ENCODE measurements around the gene MAGIX.

- TF ChIP-seq JUN (CRISPR knock-in tag; IDR thresholded peaks at IDR 0.05) (no peak), CTCF (IDR thresholded peaks at IDR 0.05) (no peak), CREM (CRISPR knock-in tag; IDR thresholded peaks at IDR 0.05) (no peak), MXD4 (CRISPR knock-in tag; IDR thresholded peaks at IDR 0.05; ENCODE audit: borderline replicate concordance) (no peak), STAT6 (CRISPR knock-in tag; conservative IDR thresholded peaks at IDR 0.05; ENCODE audit: low read depth) (no peak), TEAD4 (CRISPR knock-in tag; IDR thresholded peaks at IDR 0.05) (no peak), FOXP4 (CRISPR knock-in tag; IDR thresholded peaks at IDR 0.05) (no peak), E2F4 (CRISPR knock-in tag; IDR thresholded peaks at IDR 0.05; ENCODE audit: borderline replicate concordance, low read depth) (no peak)
Measured at GRCh38 chrX:49157194-49157593, 5.4 kb upstream of the MAGIX start.
